HFF-Myc (cell line): ENCODE data around the gene MAGEB17.
"Not testable (repeated sequence)": the region's sequence is repeated elsewhere in the genome, so short reads cannot be mapped to it uniquely, and the experiment has no call there.

Experiments used
- DNase-seq: peaks from one replicate; pipeline ENCODE4 v3.0.0-alpha.2; 2011; ENCODE audit warnings: low read depth; ENCODE audit errors: extremely low read depth
- H3K4me3 ChIP-seq: replicated peaks from 2 replicates; pipeline ENCODE4 v1.5.1; 2011; ENCODE audit warnings: low read depth, mild to moderate bottlenecking, control low read depth, low read length
- CTCF ChIP-seq: IDR thresholded peaks from 2 replicates; pipeline ENCODE4 v1.5.1; 2012; ENCODE audit warnings: mild to moderate bottlenecking, low read depth, low read length, control low read depth; ENCODE audit errors: missing control alignments

Gene MAGEB17

GRCh38 chrX:16141422-16142245, 25.6 kb upstream of the MAGEB17 start:
- no peak for TF ChIP-seq CTCF
- no peak for DNase-seq
- no peak overlapping the region for H3K4me3 ChIP-seq

GRCh38 chrX:16142246-16142558, 25.1 kb upstream of the MAGEB17 start:
- no peak for DNase-seq
- TF ChIP-seq CTCF: no peak
- no peak overlapping the region for H3K4me3 ChIP-seq

- TF ChIP-seq CTCF: no peak
- DNase-seq: no peak
- H3K4me3 ChIP-seq: no peak overlapping the region
Measured at GRCh38 chrX:16143968-16144367, 23.3 kb upstream of the MAGEB17 start.

GRCh38 chrX:16144420-16144819, 22.9 kb upstream of the MAGEB17 start:
- DNase-seq: no peak
- TF ChIP-seq CTCF: no peak
- H3K4me3 ChIP-seq: no peak overlapping the region

- not testable (repeated sequence) for H3K4me3 ChIP-seq, DNase-seq
Measured at GRCh38 chrX:16145093-16145492, 22.2 kb upstream of the MAGEB17 start.

- no peak for DNase-seq
- H3K4me3 ChIP-seq: no peak overlapping the region
- no peak for TF ChIP-seq CTCF
Measured at GRCh38 chrX:16145656-16146055, 21.6 kb upstream of the MAGEB17 start.

GRCh38 chrX:16148896-16149295, 18.4 kb upstream of the MAGEB17 start:
- H3K4me3 ChIP-seq: no peak overlapping the region
- TF ChIP-seq CTCF: no peak
- no peak for DNase-seq
